ENCODE measurements around the gene HIPK3.

The HIPK3 gene

DNA sequence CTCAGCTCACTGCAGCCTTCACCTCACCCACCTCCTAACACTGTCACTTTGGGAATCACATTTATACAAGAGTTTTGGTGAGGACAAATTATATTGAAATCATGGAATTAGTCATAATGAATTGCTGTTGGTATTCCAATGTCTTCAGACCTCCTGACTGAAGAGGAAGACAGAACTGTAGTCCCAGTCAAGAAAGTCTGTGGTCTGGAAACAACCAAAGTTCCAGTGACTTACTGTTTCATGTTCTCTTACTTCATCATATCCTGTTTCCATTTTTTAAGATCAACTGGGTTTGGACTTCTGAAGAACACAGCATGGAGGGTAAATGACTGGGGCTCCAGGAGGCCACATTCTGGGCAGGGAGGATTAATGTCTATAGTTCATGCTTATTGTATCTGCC lies 43.0 kb upstream of the HIPK3 start:
- no peak for TF ChIP-seq POLR2AphosphoS5 (IDR thresholded peaks at IDR 0.05; ENCODE audit: low read depth, low read length)
- TF ChIP-seq, protein P1, sequence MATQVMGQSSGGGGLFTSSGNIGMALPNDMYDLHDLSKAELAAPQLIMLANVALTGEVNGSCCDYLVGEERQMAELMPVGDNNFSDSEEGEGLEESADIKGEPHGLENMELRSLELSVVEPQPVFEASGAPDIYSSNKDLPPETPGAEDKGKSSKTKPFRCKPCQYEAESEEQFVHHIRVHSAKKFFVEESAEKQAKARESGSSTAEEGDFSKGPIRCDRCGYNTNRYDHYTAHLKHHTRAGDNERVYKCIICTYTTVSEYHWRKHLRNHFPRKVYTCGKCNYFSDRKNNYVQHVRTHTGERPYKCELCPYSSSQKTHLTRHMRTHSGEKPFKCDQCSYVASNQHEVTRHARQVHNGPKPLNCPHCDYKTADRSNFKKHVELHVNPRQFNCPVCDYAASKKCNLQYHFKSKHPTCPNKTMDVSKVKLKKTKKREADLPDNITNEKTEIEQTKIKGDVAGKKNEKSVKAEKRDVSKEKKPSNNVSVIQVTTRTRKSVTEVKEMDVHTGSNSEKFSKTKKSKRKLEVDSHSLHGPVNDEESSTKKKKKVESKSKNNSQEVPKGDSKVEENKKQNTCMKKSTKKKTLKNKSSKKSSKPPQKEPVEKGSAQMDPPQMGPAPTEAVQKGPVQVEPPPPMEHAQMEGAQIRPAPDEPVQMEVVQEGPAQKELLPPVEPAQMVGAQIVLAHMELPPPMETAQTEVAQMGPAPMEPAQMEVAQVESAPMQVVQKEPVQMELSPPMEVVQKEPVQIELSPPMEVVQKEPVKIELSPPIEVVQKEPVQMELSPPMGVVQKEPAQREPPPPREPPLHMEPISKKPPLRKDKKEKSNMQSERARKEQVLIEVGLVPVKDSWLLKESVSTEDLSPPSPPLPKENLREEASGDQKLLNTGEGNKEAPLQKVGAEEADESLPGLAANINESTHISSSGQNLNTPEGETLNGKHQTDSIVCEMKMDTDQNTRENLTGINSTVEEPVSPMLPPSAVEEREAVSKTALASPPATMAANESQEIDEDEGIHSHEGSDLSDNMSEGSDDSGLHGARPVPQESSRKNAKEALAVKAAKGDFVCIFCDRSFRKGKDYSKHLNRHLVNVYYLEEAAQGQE (IDR thresholded peaks at IDR 0.05; ENCODE audit: insufficient read depth in 1 of 2, low read depth in 2 of 2, low read length in 2 of 2) = no peak
- TF ChIP-seq TAF1 (IDR thresholded peaks at IDR 0.05; ENCODE audit: borderline replicate concordance, insufficient read depth, low read length) = no peak
- no peak for TF ChIP-seq FOXP2 (optimal IDR thresholded peaks at IDR 0.05; ENCODE audit: borderline replicate concordance, extremely low read depth, extremely low read length, insufficient read depth)
- TF ChIP-seq SIN3A (IDR thresholded peaks at IDR 0.05; ENCODE audit: borderline replicate concordance, insufficient read depth, low read length) = no peak

DNA sequence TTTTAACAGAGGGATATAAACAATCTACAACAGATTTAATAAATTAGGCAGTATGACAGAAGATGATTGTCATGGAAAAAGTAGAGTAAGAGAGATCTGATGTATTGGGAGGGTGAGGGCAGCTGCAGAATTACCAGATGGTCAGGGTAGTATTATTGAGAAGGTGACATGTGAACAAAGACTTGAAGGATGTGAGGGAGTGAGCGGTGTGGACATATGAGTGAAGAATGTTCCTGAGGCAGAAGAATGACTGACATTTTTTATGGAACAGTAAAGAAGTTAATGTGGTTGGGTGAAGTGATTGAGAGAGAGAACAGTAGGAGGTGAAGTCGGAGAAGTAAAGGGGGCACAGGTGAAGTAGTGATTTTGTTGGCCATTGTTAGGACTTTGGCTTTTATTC lies 42.4 kb upstream of the HIPK3 start:
- TF ChIP-seq POLR2AphosphoS5 (IDR thresholded peaks at IDR 0.05; ENCODE audit: low read depth, low read length) (no peak), FOXP2 (optimal IDR thresholded peaks at IDR 0.05; ENCODE audit: borderline replicate concordance, extremely low read depth, extremely low read length, insufficient read depth) (no peak), TAF1 (IDR thresholded peaks at IDR 0.05; ENCODE audit: borderline replicate concordance, insufficient read depth, low read length) (no peak), SIN3A (IDR thresholded peaks at IDR 0.05; ENCODE audit: borderline replicate concordance, insufficient read depth, low read length) (no peak)
- TF ChIP-seq, protein P1 (IDR thresholded peaks at IDR 0.05; ENCODE audit: insufficient read depth in 1 of 2, low read depth in 2 of 2, low read length in 2 of 2) = no peak

DNA sequence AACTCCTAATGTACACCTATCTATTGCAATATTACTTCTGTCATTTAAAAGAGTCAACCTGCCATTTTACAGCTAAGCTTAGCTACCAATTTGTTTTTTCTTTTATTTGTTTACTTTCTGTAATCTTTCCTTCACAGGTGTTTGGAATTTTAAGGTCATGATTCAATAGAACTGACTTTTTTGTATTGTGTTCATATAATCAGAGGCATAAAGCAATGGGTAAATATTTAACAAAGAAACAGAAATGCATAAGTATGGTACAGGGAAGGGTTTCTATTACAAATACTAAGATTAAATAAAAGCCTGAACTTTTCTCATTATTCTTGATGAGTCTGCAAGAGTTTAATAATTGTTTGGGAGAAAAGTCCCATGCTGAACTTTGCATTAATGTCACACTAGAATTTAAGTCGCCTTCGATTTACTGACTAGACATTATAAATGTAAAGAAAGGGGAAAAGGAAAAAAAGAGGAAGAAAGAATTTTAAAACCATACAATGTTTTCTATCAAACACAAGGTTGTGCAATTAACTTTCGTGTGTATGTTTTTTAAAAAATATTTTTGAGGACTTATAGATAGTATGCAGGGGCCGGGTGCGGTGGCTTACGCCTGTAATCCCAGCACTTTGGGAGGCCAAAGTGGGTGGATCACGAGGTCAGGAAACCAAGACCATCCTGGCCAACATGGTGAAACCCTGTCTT lies 35.0 kb upstream of the HIPK3 start:
- TF ChIP-seq, protein P1 (IDR thresholded peaks at IDR 0.05; ENCODE audit: insufficient read depth in 1 of 2, low read depth in 2 of 2, low read length in 2 of 2) = no peak
- TF ChIP-seq POLR2AphosphoS5 (IDR thresholded peaks at IDR 0.05; ENCODE audit: low read depth, low read length) = no peak
- no peak for TF ChIP-seq FOXP2 (optimal IDR thresholded peaks at IDR 0.05; ENCODE audit: borderline replicate concordance, extremely low read depth, extremely low read length, insufficient read depth)
- no peak for TF ChIP-seq SIN3A (IDR thresholded peaks at IDR 0.05; ENCODE audit: borderline replicate concordance, insufficient read depth, low read length)

DNA sequence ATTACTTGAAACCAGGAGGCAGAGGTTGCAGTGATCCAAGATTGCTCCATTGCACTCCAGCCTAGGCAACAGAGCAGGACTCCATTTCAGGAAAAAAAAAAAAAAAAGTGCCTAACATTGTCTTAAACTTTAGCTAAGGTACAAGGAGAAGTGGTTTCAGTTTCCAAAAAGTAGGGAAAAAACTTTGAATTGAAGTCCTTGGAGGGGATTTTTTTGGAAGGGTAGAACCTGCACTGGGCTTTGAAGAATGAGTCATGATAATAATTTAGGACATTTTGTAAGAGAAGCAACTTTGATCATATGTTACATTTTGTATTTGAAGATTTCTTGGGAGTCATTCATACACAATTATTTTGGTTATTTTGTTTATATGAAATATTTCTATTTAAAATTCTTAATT lies 31.8 kb upstream of the HIPK3 start:
- TF ChIP-seq SIN3A (IDR thresholded peaks at IDR 0.05; ENCODE audit: borderline replicate concordance, insufficient read depth, low read length) = no peak
- no peak for TF ChIP-seq POLR2AphosphoS5 (IDR thresholded peaks at IDR 0.05; ENCODE audit: low read depth, low read length)
- TF ChIP-seq TAF1 (IDR thresholded peaks at IDR 0.05; ENCODE audit: borderline replicate concordance, insufficient read depth, low read length) = no peak
- TF ChIP-seq, protein P1 (IDR thresholded peaks at IDR 0.05; ENCODE audit: insufficient read depth in 1 of 2, low read depth in 2 of 2, low read length in 2 of 2) = no peak
- TF ChIP-seq FOXP2 (optimal IDR thresholded peaks at IDR 0.05; ENCODE audit: borderline replicate concordance, extremely low read depth, extremely low read length, insufficient read depth) = no peak
